ENCODE data around the gene TMEM132C. TPM values are rescaled to one million over a fixed set of nuclear protein-coding genes. Genes with fewer than 3 reads are reported as not detected.

Gene TMEM132C
- total and polyA plus RNA-seq, 2 experiments from 2014 or later = not detected

GRCh38 chr12:128595609-128596008, 328.6 kb downstream of the TMEM132C start:
- Histone ChIP-seq H2AFZ (no peak overlapping the region), H3K4me1 (ENCODE audit: insufficient read depth) (no peaks in the 10 kb centered on the region), H3K4me3 (no peak overlapping the region), H3K27me3 (ENCODE audit: insufficient read depth) (no peaks in the 10 kb centered on the region), H3K36me3 (ENCODE audit: insufficient read depth) (no peaks in the 10 kb centered on the region), H3F3A (replicated peaks; ENCODE audit: low read depth) (no peaks in the 10 kb centered on the region), H3K79me2 (replicated peaks; ENCODE audit: insufficient read depth) (no peaks in the 10 kb centered on the region), H3K4me2 (no peak overlapping the region), H3K27ac (ENCODE audit: low read depth) (no peak overlapping the region), H3K9me2 (ENCODE audit: insufficient read depth) (no peaks in the 10 kb centered on the region), H4K20me1 (replicated peaks; ENCODE audit: insufficient read depth) (no peaks in the 10 kb centered on the region)
- DNase-seq (ENCODE audit: low spot score) (no peak), ATAC-seq (no peak)
- Mint-ChIP-seq H3K27ac (no peak overlapping the region), H3K4me1 (no peaks in the 10 kb centered on the region; the same call in 2 of the 3 replicates), H3K9me3 (peaks cover 77% of the 10 kb centered on the region; the same call in 2 of the 3 replicates), H3K27me3 (ENCODE audit: insufficient read depth, low read depth, poor library complexity) (peaks cover 10% of the 10 kb centered on the region), H3K36me3 (ENCODE audit: low read depth) (peaks cover 44% of the 10 kb centered on the region), H3K4me3 (no peak overlapping the region)
- no peak for TF ChIP-seq EZH2phosphoT487 (IDR thresholded peaks at IDR 0.05; ENCODE audit: unreplicated experiment)
- no peak for TF ChIP-seq NANOG (IDR thresholded peaks at IDR 0.05; ENCODE audit: borderline replicate concordance)

- DNase-seq (ENCODE audit: low spot score) (no peak), ATAC-seq (no peak)
- Histone ChIP-seq H3K4me3 (no peak overlapping the region), H4K20me1 (replicated peaks; ENCODE audit: insufficient read depth) (no peaks in the 10 kb centered on the region), H3K79me2 (replicated peaks; ENCODE audit: insufficient read depth) (no peaks in the 10 kb centered on the region), H3K4me1 (ENCODE audit: insufficient read depth) (no peaks in the 10 kb centered on the region), H2AFZ (no peak overlapping the region), H3K36me3 (ENCODE audit: insufficient read depth) (no peaks in the 10 kb centered on the region; the same call in 1 of the 2 replicates), H3F3A (replicated peaks; ENCODE audit: low read depth) (no peaks in the 10 kb centered on the region), H3K9me2 (ENCODE audit: insufficient read depth) (no peaks in the 10 kb centered on the region), H3K27me3 (ENCODE audit: insufficient read depth) (no peaks in the 10 kb centered on the region), H3K27ac (ENCODE audit: low read depth) (no peak overlapping the region), H3K4me2 (no peak overlapping the region)
- Mint-ChIP-seq H3K4me3 (no peak overlapping the region), H3K36me3 (ENCODE audit: low read depth) (peaks cover 40% of the 10 kb centered on the region), H3K9me3 (peaks cover 28% of the 10 kb centered on the region; the same call in 2 of the 3 replicates), H3K27me3 (ENCODE audit: insufficient read depth, low read depth, poor library complexity) (peaks cover 7% of the 10 kb centered on the region), H3K27ac (no peak overlapping the region), H3K4me1 (no peaks in the 10 kb centered on the region)
- no peak for TF ChIP-seq REST (IDR thresholded peaks at IDR 0.05; ENCODE audit: unreplicated experiment)
- no peak for TF ChIP-seq JUNB (IDR thresholded peaks at IDR 0.05; ENCODE audit: unreplicated experiment)
- TF ChIP-seq EZH2 (IDR thresholded peaks at IDR 0.05; ENCODE audit: low read depth, unreplicated experiment) = no peak
- no peak for TF ChIP-seq EZH2phosphoT487 (IDR thresholded peaks at IDR 0.05; ENCODE audit: unreplicated experiment)
- no peak for TF ChIP-seq ZNF462 (CRISPR knock-in tag; IDR thresholded peaks at IDR 0.05)
- TF ChIP-seq POLR2AphosphoS5 (IDR thresholded peaks at IDR 0.05; ENCODE audit: low read depth) = no peak
- TF ChIP-seq ZNF114 (CRISPR knock-in tag; IDR thresholded peaks at IDR 0.05) = no peak
- no peak for TF ChIP-seq CTCF (conservative IDR thresholded peaks at IDR 0.05; ENCODE audit: low read depth in 2 of 2)
- TF ChIP-seq STAT1 (IDR thresholded peaks at IDR 0.05; ENCODE audit: unreplicated experiment) = no peak
- TF ChIP-seq ZNF331 (CRISPR knock-in tag; IDR thresholded peaks at IDR 0.05; ENCODE audit: low read depth) = no peak
These were observed 333.9 kb downstream of the TMEM132C start for GRCh38 chr12:128600886-128601285.

Data from GM23338 (cell line).